ENCODE measurements around the gene ELOVL6. TPM values are rescaled to one million over a fixed set of nuclear protein-coding genes. Genes with fewer than 3 reads are reported as not detected.
A peak's percentile ranks its signal among the peaks of the same experiment; 100 is the strongest.

ELOVL6 gene
- total and polyA plus RNA-seq, 10 donors, result 0.58 to 4.5 (median 3.3) TPM

DNA sequence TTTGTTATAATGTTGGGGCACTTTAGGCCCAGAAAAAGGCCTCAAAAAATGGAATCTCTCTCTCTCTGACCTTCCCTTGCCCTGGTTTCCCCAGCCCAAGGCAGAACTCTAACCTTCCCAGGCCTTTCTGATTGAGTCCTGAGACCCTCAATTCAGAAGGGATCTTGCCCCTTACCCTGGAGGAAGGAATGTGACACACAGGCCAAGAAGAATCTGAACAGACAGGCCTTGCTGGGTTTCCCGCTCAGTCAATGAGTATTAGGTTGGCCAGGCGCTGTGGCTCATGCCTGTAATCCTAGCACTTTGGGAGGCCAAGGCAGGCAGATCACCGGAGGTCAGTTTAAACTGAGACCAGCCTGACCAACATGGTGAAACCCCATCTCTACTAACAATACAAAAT lies 27.6 kb downstream of the ELOVL6 start:
- 87 to 100% (median 95%) methylated on average over 3 of the region's 3 CpGs for WGBS, 5 donors
- Histone ChIP-seq H3K4me3 (no peak overlapping the region), H3K36me3 (no peaks in the 10 kb centered on the region), H3K27me3 (replicated peaks in 1 of 7) (no peaks in the 10 kb centered on the region), H3K9me3 (no peaks in the 10 kb centered on the region), H3K27ac (no peak overlapping the region), H3K4me1 (peaks cover 0 to 2% (median under 1%) of the 10 kb centered on the region in 6 donors)
- intact Hi-C loops (cut with DNase I; ENCODE audit: low total_unique reads), result no loop called here
- TF ChIP-seq CTCF (IDR thresholded peaks at IDR 0.05 in 8 of 11, conservative IDR thresholded peaks at IDR 0.05 in 3 of 11) (no peak), POLR2A (IDR thresholded peaks at IDR 0.05) (no peak), POLR2AphosphoS5 (IDR thresholded peaks at IDR 0.05) (no peak)
- no peak for DNase-seq

DNA sequence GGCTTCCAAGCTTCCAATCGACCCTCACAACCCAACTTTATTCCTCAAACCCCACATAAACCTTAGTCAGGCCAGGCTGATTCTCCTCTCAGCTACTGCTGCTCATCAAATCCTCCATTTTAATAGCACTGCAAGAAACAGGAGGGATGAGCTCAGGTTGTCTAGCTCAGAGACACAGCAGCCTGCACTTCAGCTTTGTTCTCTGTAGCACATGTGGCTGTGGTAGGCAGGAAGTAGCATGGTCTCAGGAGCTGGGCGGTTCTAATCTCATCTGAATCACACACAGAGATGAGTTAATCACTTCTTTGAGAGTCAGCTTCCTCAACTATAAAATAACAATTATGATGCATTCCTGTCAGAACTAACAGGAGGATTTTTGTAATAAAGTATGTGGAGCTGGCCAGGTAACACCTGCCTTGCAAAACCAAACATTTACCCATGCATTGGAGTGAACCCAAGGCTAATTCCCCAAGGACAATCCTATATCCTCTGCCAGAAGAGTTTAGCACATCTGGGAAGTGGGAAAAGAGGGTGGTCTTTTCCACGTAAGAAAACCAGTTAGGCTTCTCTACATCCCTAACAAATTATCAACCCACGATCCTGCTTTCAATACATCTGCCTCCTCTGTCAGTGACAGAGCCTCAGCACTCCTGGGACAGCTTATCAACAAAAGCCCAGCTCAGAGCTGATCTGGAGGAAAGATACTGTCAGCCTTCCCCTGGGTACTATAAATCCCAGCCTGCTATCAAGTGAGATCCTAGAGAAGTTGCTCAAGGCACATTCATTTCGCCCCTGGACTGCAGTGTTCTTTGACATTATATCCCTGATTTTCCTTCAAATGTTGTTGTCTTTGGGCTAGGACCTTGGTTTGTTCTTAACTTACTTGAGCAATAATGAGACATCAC lies 32.8 kb downstream of the ELOVL6 start:
- Histone ChIP-seq H3K9me3 (peaks cover 0 to 14% (median 4%) of the 10 kb centered on the region in 8 donors), H3K36me3 (no peaks in the 10 kb centered on the region), H3K4me3 (no peak overlapping the region), H3K27ac (peak overlapping the region in 4 of 8 donors; percentile 45 to 74 (median 60)), H3K4me1 (peaks cover 0 to 15% (median 8%) of the 10 kb centered on the region in 6 donors), H3K27me3 (replicated peaks in 1 of 7) (no peaks in the 10 kb centered on the region)
- DNase-seq, result no peak
- WGBS, 5 donors, result 41 to 56% (median 55%) methylated on average over 5 of the region's 5 CpGs
- TF ChIP-seq POLR2AphosphoS5 (IDR thresholded peaks at IDR 0.05), result no peak
- TF ChIP-seq CTCF (IDR thresholded peaks at IDR 0.05 in 8 of 11, conservative IDR thresholded peaks at IDR 0.05 in 3 of 11), result no peak
- TF ChIP-seq POLR2A (IDR thresholded peaks at IDR 0.05), result no peak
- intact Hi-C loops (cut with DNase I; ENCODE audit: low total_unique reads), result no loop called here

GRCh38 chr4:110164856-110165255 lies 33.6 kb downstream of the ELOVL6 start:
- intact Hi-C loops (cut with DNase I; ENCODE audit: low total_unique reads), result no loop called here
- Histone ChIP-seq H3K4me3 (no peak overlapping the region), H3K27ac (peak overlapping the region in 4 of 8 donors; percentile 45 to 74 (median 60)), H3K36me3 (no peaks in the 10 kb centered on the region), H3K4me1 (peaks cover 0 to 15% (median 8%) of the 10 kb centered on the region in 6 donors), H3K27me3 (replicated peaks in 1 of 7) (no peaks in the 10 kb centered on the region), H3K9me3 (peaks cover 0 to 14% (median 4%) of the 10 kb centered on the region in 8 donors)
- TF ChIP-seq CTCF (IDR thresholded peaks at IDR 0.05 in 8 of 11, conservative IDR thresholded peaks at IDR 0.05 in 3 of 11), result no peak
- TF ChIP-seq POLR2AphosphoS5 (IDR thresholded peaks at IDR 0.05), result no peak
- no peak for TF ChIP-seq POLR2A (IDR thresholded peaks at IDR 0.05)
- DNase-seq, result no peak
- 10 to 34% (median 31%) methylated on average over 2 of the region's 2 CpGs for WGBS, 5 donors

DNA sequence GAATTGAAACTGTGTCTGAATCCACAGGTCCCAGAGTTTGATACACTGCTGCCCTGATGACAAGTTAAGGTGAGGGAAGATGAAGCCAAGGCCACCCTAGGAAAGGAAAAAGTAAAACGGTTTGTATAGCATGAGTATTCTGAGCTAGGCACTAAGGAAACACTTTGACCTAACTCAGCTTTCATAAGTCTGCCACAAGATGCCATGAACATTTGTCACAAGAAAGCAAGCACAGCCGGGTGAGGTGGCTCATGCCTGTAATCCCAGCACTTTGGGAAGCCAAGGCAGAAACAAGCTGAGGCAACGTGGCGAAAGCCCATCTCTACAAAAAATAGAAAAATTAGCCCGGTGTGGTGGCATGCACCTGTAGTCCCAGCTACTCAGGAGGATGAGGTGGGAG lies 34.2 kb downstream of the ELOVL6 start:
- DNase-seq, result no peak
- intact Hi-C loops (cut with DNase I; ENCODE audit: low total_unique reads), result no loop called here
- Histone ChIP-seq H3K4me1 (peaks cover 0 to 15% (median 8%) of the 10 kb centered on the region in 6 donors), H3K36me3 (no peaks in the 10 kb centered on the region), H3K27ac (no peak overlapping the region), H3K27me3 (replicated peaks in 1 of 7) (no peaks in the 10 kb centered on the region), H3K4me3 (no peak overlapping the region), H3K9me3 (peaks cover 0 to 14% (median 4%) of the 10 kb centered on the region in 8 donors)
- WGBS, 5 donors, result 83 to 91% (median 89%) methylated on average over 5 of the region's 5 CpGs
- no peak for TF ChIP-seq POLR2A (IDR thresholded peaks at IDR 0.05)
- no peak for TF ChIP-seq POLR2AphosphoS5 (IDR thresholded peaks at IDR 0.05)
- no peak for TF ChIP-seq CTCF (IDR thresholded peaks at IDR 0.05 in 8 of 11, conservative IDR thresholded peaks at IDR 0.05 in 3 of 11)

All from spleen (tissue), 11 donors.